Epithelial cell of proximal tubule (primary cell): ENCODE results near the gene ACSM3. TPM values are rescaled to one million over a fixed set of nuclear protein-coding genes. Genes with fewer than 3 reads are reported as not detected.
"Not testable (repeated sequence)": the region's sequence is repeated elsewhere in the genome, so short reads cannot be mapped to it uniquely, and the experiment has no call there.

Source experiments
- DNase-seq: peaks from one replicate; pipeline ENCODE4 v3.0.0-alpha.2; 2011; ENCODE audit warnings: low read depth
- H3K4me3 ChIP-seq: 2 replicates; pipeline ENCODE4 v1.5.1; 2011; ENCODE audit warnings: low read depth, mild to moderate bottlenecking, low read length
- total RNA-seq: library from RNA; depleted of rRNA; stranded (reverse); fragments of >200 nt; gene quantifications from 2 replicates; pipeline ENCODE4 v1.2.3, GENCODE V29; 2015
- TF ChIP-seq, protein P1 (sequence below): conservative IDR thresholded peaks from 2 replicates; pipeline ENCODE4 v1.5.1; 2012; ENCODE audit warnings: low read depth, mild to moderate bottlenecking, low read length

Gene ACSM3
- total RNA-seq, 1 donor from 2014 or later: 5.9 TPM

GRCh38 chr16:20744922-20745440, 18.8 kb upstream of the ACSM3 start:
- DNase-seq: no peak
- TF ChIP-seq, protein P1, sequence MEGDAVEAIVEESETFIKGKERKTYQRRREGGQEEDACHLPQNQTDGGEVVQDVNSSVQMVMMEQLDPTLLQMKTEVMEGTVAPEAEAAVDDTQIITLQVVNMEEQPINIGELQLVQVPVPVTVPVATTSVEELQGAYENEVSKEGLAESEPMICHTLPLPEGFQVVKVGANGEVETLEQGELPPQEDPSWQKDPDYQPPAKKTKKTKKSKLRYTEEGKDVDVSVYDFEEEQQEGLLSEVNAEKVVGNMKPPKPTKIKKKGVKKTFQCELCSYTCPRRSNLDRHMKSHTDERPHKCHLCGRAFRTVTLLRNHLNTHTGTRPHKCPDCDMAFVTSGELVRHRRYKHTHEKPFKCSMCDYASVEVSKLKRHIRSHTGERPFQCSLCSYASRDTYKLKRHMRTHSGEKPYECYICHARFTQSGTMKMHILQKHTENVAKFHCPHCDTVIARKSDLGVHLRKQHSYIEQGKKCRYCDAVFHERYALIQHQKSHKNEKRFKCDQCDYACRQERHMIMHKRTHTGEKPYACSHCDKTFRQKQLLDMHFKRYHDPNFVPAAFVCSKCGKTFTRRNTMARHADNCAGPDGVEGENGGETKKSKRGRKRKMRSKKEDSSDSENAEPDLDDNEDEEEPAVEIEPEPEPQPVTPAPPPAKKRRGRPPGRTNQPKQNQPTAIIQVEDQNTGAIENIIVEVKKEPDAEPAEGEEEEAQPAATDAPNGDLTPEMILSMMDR: no peak

GRCh38 chr16:20746461-20746860, 17.4 kb upstream of the ACSM3 start:
- DNase-seq: no peak
- H3K4me3 ChIP-seq: no peak overlapping the region
- TF ChIP-seq, protein P1: no peak

More at GRCh38 chr16:20744922-20745440, 18.8 kb upstream of the ACSM3 start:
- no peak overlapping the region for H3K4me3 ChIP-seq

DNA sequence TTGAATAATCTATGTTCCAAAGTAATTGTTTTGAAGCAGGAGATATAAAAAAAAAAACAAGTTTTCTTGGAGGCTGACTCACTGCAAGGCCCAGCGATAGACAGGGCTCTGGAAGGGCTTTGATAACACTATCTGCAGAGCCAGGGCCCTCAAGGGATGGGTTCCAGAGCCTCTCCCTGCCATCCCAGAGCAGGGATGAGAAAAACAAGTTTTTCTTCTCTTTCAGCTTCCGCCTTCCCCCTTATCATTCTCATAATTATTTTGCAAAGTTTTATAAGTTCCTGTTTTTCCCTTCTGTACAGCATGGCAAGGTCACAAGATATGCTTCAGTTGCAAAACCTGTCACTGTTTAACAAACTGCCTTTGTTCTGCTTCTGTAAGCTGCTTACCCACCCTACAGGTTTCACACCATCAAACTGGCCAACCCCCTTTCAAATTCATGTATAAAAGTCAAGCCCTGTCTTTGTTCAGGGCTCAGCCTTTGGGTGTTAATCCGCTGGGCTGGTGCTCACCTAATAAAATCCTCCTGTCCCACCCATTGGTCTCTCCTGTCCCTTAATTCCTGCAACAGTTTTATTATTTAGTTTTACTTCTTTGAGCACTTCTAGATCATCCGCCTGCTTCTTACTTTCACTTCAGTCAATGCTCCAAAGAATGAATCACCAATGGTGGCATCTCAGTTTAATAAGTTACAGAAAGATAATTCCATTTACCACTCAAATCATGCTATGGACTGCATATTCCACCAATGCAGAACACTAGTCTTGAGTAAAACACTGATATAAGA, 16.6 kb upstream of the ACSM3 start:
- TF ChIP-seq, protein P1: no peak
- no peak overlapping the region for H3K4me3 ChIP-seq
- DNase-seq: peak; percentile 56

- no peak for DNase-seq
- TF ChIP-seq, protein P1: no peak
- H3K4me3 ChIP-seq: no peak overlapping the region
Measured at GRCh38 chr16:20749474-20749873, 14.3 kb upstream of the ACSM3 start.

- no peak overlapping the region for H3K4me3 ChIP-seq
- TF ChIP-seq, protein P1: no peak
- no peak for DNase-seq
Measured at GRCh38 chr16:20750558-20750957, 13.3 kb upstream of the ACSM3 start.

GRCh38 chr16:20753727-20754126, 10.1 kb upstream of the ACSM3 start:
- TF ChIP-seq, protein P1: no peak
- H3K4me3 ChIP-seq: no peak overlapping the region

DNA sequence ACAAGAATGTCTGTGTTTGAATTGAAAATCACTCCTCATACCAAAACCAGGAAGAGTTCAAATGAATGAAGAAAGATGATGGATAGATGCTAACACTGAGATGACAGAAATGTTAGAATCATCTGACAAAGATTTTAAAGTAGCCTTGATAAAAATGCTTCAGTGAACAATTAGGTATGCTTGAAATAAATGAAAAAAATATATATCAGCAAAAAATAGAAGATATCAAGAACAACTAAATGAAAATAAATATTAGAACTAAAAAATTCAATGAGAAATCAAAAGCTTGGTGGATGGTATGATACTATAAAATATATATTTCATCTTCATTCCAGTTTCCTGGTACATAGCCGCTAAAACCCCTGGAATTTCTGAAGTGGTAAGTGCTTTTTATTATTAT, 8.6 kb upstream of the ACSM3 start:
- TF ChIP-seq, protein P1: no peak
- H3K4me3 ChIP-seq: no peak overlapping the region
- DNase-seq: no peak

More at GRCh38 chr16:20753727-20754126, 10.1 kb upstream of the ACSM3 start:
- DNase-seq: no peak

DNA sequence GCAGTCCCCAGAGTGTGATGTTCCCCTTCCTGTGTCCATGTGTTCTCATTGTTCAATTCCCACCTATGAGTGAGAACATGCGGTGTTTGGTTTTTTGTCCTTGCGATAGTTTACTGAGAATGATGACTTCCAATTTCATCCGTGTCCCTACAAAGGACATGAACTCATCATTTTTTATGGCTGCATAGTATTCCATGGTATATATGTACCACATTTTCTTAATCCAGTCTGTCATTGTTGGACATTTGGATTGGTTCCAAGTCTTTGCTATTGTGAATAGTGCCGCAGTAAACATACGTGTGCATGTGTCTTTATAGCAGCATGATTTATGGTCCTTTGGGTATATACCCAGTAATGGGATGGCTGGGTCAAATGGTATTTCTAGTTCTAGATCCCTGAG, 8.0 kb upstream of the ACSM3 start:
- DNase-seq, H3K4me3 ChIP-seq: not testable (repeated sequence)
